Loucy (cell line): ENCODE data around the gene ZNHIT1.

ENCODE experiments used
- H2AFZ ChIP-seq: fragments of 200-600 bp; sonication (generic); 2 replicates; pipeline ENCODE4 v1.6.0; 2016; ENCODE audit warnings: antibody characterized with exemption, mild to moderate bottlenecking, low read length, moderate library complexity
- H3F3A ChIP-seq: fragments of 200-600 bp; 2 replicates; pipeline ENCODE4 v1.6.0; 2016; ENCODE audit warnings: antibody characterized with exemption, low read depth, mild to moderate bottlenecking
- H3K27me3 ChIP-seq: fragments of 200-600 bp; sonication (generic); 2 replicates; pipeline ENCODE4 v1.6.1; 2014; ENCODE audit warnings: low read length, mild to moderate bottlenecking; ENCODE audit not compliant: insufficient read depth, poor library complexity, severe bottlenecking
- H3K36me3 ChIP-seq: fragments of 200-600 bp; sonication (generic); 2 replicates; pipeline ENCODE4 v1.6.1; 2016; ENCODE audit warnings: low read length; ENCODE audit not compliant: insufficient read depth
- H3K4me1 ChIP-seq: fragments of 200-600 bp; sonication (generic); 2 replicates; pipeline ENCODE4 v1.5.1; 2014; ENCODE audit warnings: low read length, mild to moderate bottlenecking; ENCODE audit not compliant: insufficient read depth, poor library complexity, severe bottlenecking
- H3K4me2 ChIP-seq: fragments of 200-600 bp; sonication (generic); 2 replicates; pipeline ENCODE4 v1.6.0; 2014; ENCODE audit warnings: antibody characterized with exemption, low read length, low read depth, mild to moderate bottlenecking; ENCODE audit not compliant: poor library complexity, severe bottlenecking
- H3K4me3 ChIP-seq: fragments of 200-600 bp; sonication (generic); 2 replicates; pipeline ENCODE4 v1.5.1; 2014; ENCODE audit warnings: low read length, mild to moderate bottlenecking, mixed read lengths; ENCODE audit not compliant: poor library complexity, severe bottlenecking
- H3K79me2 ChIP-seq: fragments of 200-600 bp; sonication (generic); 2 replicates; pipeline ENCODE4 v1.6.1; 2014; ENCODE audit warnings: low read length; ENCODE audit not compliant: insufficient read depth
- H3K9ac ChIP-seq: fragments of 200-600 bp; sonication (generic); 2 replicates; pipeline ENCODE4 v1.6.0; 2014; ENCODE audit warnings: mild to moderate bottlenecking, low read depth, low read length, moderate library complexity; ENCODE audit not compliant: poor library complexity, severe bottlenecking
- H3K9me2 ChIP-seq: fragments of 200-600 bp; sonication (generic); replicated peaks from 2 replicates; pipeline ENCODE4 v1.6.1; 2016; ENCODE audit warnings: low read depth, low read length, mixed read lengths
- H3K9me3 ChIP-seq: fragments of 200-600 bp; sonication (generic); 2 replicates; pipeline ENCODE4 v1.6.1; 2014; ENCODE audit warnings: mild to moderate bottlenecking, antibody characterized with exemption, low read length, low read depth; ENCODE audit not compliant: insufficient read depth
- H4K20me1 ChIP-seq: fragments of 200-600 bp; sonication (generic); 2 replicates; pipeline ENCODE4 v1.6.0; 2014; ENCODE audit warnings: antibody characterized with exemption, low read length, mild to moderate bottlenecking; ENCODE audit not compliant: insufficient read depth, poor library complexity, severe bottlenecking
- CTCF ChIP-seq: fragments of 200-600 bp; sonication (generic); conservative IDR thresholded peaks from 2 replicates; pipeline ENCODE4 v1.5.1; 2014; ENCODE audit warnings: mild to moderate bottlenecking, antibody characterized with exemption, low read length
- EZH2phosphoT487 ChIP-seq: fragments of 200-600 bp; IDR thresholded peaks from 2 replicates; pipeline ENCODE4 v1.6.1; 2018; ENCODE audit warnings: antibody characterized with exemption, mild to moderate bottlenecking, moderate library complexity, borderline replicate concordance

Gene ZNHIT1

GRCh38 chr7:101241443-101242349 is 23.7 kb downstream of the ZNHIT1 start:
- H3K4me3 ChIP-seq = no peak overlapping the region
- TF ChIP-seq CTCF (no peak), EZH2phosphoT487 (no peak)
- no peaks in the 10 kb centered on the region for H3K9me2 ChIP-seq
- H3K79me2 ChIP-seq = peaks cover 39% of the 10 kb centered on the region
- H3K27me3 ChIP-seq = no peaks in the 10 kb centered on the region
- peak overlapping the region; percentile 47 for H3K9ac ChIP-seq
- no peak overlapping the region for H3K4me2 ChIP-seq
- no peaks in the 10 kb centered on the region for H3F3A ChIP-seq
- no peaks in the 10 kb centered on the region for H3K36me3 ChIP-seq
- peaks cover 19% of the 10 kb centered on the region for H4K20me1 ChIP-seq
- no peak overlapping the region for H2AFZ ChIP-seq
- H3K4me1 ChIP-seq = peaks cover 7% of the 10 kb centered on the region
- H3K9me3 ChIP-seq = no peaks in the 10 kb centered on the region

- Histone ChIP-seq H3K9me3 (no peaks in the 10 kb centered on the region), H3K36me3 (no peaks in the 10 kb centered on the region), H3K9me2 (no peaks in the 10 kb centered on the region), H2AFZ (no peak overlapping the region), H3K4me3 (peak overlapping the region; percentile 100), H3K9ac (peak overlapping the region; percentile 92), H3K27me3 (no peaks in the 10 kb centered on the region), H3K4me2 (peak overlapping the region; percentile 94), H3K79me2 (peaks cover 53% of the 10 kb centered on the region), H3K4me1 (peaks cover 7% of the 10 kb centered on the region), H3F3A (no peaks in the 10 kb centered on the region), H4K20me1 (peaks cover 22% of the 10 kb centered on the region)
- TF ChIP-seq EZH2phosphoT487 (no peak), CTCF (no peak)
These were observed 25.8 kb downstream of the ZNHIT1 start for GRCh38 chr7:101243646-101244374.

- Histone ChIP-seq H2AFZ (peak within 1 kb of the TSS; percentile 86), H3K9me2 (no peaks in the 10 kb centered on the region), H3K27me3 (no peaks in the 10 kb centered on the region), H3K9ac (peak within 1 kb of the TSS; percentile 92), H3K4me2 (peak within 1 kb of the TSS; percentile 94), H3K4me1 (peaks cover 7% of the 10 kb centered on the region), H3F3A (no peaks in the 10 kb centered on the region), H3K4me3 (peak within 1 kb of the TSS; percentile 100), H3K9me3 (no peaks in the 10 kb centered on the region), H3K79me2 (peaks cover 61% of the 10 kb centered on the region), H4K20me1 (peaks cover 22% of the 10 kb centered on the region), H3K36me3 (no peaks in the 10 kb centered on the region)
- peak; percentile 83 for TF ChIP-seq CTCF
- no peak for TF ChIP-seq EZH2phosphoT487
These were observed 26.6 kb downstream of the ZNHIT1 start, which contains the start of gene FIS1 for GRCh38 chr7:101244375-101245146. Gene FIS1, minus strand, starts transcription at chr7:101245081. Its CDS starts 77 bp downstream, at chr7:101245004.
